SU-DHL-6 (cell line): ENCODE results near the gene RNF43.

ENCODE experiments used
- H2AFZ ChIP-seq: fragments of 200-600 bp; sonication (generic); 2 replicates; pipeline ENCODE4 v1.6.1; 2014; ENCODE audit warnings: low read depth, mild to moderate bottlenecking, moderate library complexity, mixed read lengths, antibody characterized with exemption, low read length; ENCODE audit not compliant: severe bottlenecking
- H3F3A ChIP-seq: fragments of 200-600 bp; shearing (Covaris generic); 2 replicates; pipeline ENCODE4 v1.6.0; 2016; ENCODE audit warnings: antibody characterized with exemption, mild to moderate bottlenecking; ENCODE audit not compliant: insufficient read depth
- H3K27ac ChIP-seq: fragments of 200-600 bp; sonication (generic); 2 replicates; pipeline ENCODE4 v1.5.1; 2016; ENCODE audit warnings: low read depth, mild to moderate bottlenecking, low read length, moderate library complexity, mixed read lengths
- H3K27me3 ChIP-seq: fragments of 200-600 bp; sonication (generic), shearing (Covaris generic); 2 replicates; pipeline ENCODE4 v1.6.0; 2014; ENCODE audit warnings: mild to moderate bottlenecking, low read length
- H3K36me3 ChIP-seq: fragments of 200-600 bp; sonication (generic); 2 replicates; pipeline ENCODE4 v1.6.1; 2014; ENCODE audit warnings: mild to moderate bottlenecking, low read length, mixed read lengths
- H3K4me2 ChIP-seq: fragments of 300-600, 200-600 bp; shearing (Covaris generic), sonication (generic); 2 replicates; pipeline ENCODE4 v1.6.0; 2014; ENCODE audit warnings: low read length, low read depth, mild to moderate bottlenecking; ENCODE audit not compliant: poor library complexity, severe bottlenecking
- H3K4me3 ChIP-seq: fragments of 200-600 bp; sonication (generic); 2 replicates; pipeline ENCODE4 v1.5.1; 2014; ENCODE audit warnings: antibody characterized with exemption, low read length, mild to moderate bottlenecking, mixed read lengths; ENCODE audit not compliant: insufficient read depth, poor library complexity, severe bottlenecking
- H3K79me2 ChIP-seq: fragments of 200-600 bp; sonication (generic); 2 replicates; pipeline ENCODE4 v1.6.1; 2014; ENCODE audit warnings: mild to moderate bottlenecking, low read length, moderate library complexity; ENCODE audit not compliant: insufficient read depth
- H3K9ac ChIP-seq: fragments of 200-600 bp; sonication (generic); 2 replicates; pipeline ENCODE4 v1.7.0; 2014; ENCODE audit warnings: mild to moderate bottlenecking, low read length
- H3K9me2 ChIP-seq: fragments of 200-600 bp; sonication (generic); replicated peaks from 2 replicates; pipeline ENCODE4 v1.6.1; 2014; ENCODE audit warnings: low read length; ENCODE audit not compliant: insufficient read depth
- H3K9me3 ChIP-seq: fragments of 200-600 bp; sonication (generic); 2 replicates; pipeline ENCODE4 v1.6.1; 2014; ENCODE audit warnings: low read length, mixed read lengths; ENCODE audit not compliant: insufficient read depth
- H4K20me1 ChIP-seq: fragments of 200-600 bp; sonication (generic); 2 replicates; pipeline ENCODE4 v1.6.1; 2014; ENCODE audit warnings: low read depth, mild to moderate bottlenecking, antibody characterized with exemption, low read length, moderate library complexity, mixed read lengths
- EZH2phosphoT487 ChIP-seq: fragments of 200-600 bp; sonication (generic), shearing (Covaris generic); conservative IDR thresholded peaks from 2 replicates; pipeline ENCODE4 v1.6.1; 2018; ENCODE audit warnings: mild to moderate bottlenecking, antibody characterized with exemption, low read length, moderate library complexity, mixed read lengths
- TF ChIP-seq, protein P1 (sequence below): fragments of 200-600 bp; sonication (generic); IDR thresholded peaks from one replicate; pipeline ENCODE4 v1.5.1; 2017; ENCODE audit warnings: antibody characterized with exemption, mild to moderate bottlenecking, low read length, moderate library complexity; ENCODE audit not compliant: insufficient read depth, poor library complexity, severe bottlenecking

The RNF43 gene

DNA sequence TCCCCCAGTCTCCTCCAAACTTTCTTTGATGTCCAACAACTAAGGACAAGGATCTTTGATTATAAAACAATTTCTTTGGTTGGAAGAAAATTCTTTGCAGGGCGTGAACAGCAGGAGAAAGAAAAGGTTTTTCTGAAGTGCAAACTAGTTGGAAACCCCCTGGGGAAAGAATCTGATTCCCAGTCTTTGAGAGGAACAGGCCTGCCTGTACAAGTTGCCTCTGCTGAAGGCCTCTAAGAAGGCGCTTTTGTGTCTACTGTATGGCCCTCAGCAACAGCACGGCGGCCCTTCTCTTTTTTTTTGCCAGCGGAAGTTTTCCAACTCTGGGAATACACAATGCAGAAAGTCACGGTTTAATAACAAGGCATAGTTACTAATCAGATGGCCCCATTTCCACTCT, 14.0 kb downstream of the RNF43 start:
- Histone ChIP-seq H3K9ac (no peak overlapping the region), H3K79me2 (no peaks in the 10 kb centered on the region), H3K27ac (no peak overlapping the region), H3K36me3 (no peaks in the 10 kb centered on the region), H3K9me3 (no peaks in the 10 kb centered on the region), H3K4me2 (no peak overlapping the region), H3K4me3 (no peak overlapping the region), H4K20me1 (no peaks in the 10 kb centered on the region), H3K9me2 (no peaks in the 10 kb centered on the region), H2AFZ (no peak overlapping the region), H3K27me3 (no peaks in the 10 kb centered on the region), H3F3A (no peaks in the 10 kb centered on the region)
- TF ChIP-seq EZH2phosphoT487, result no peak

DNA sequence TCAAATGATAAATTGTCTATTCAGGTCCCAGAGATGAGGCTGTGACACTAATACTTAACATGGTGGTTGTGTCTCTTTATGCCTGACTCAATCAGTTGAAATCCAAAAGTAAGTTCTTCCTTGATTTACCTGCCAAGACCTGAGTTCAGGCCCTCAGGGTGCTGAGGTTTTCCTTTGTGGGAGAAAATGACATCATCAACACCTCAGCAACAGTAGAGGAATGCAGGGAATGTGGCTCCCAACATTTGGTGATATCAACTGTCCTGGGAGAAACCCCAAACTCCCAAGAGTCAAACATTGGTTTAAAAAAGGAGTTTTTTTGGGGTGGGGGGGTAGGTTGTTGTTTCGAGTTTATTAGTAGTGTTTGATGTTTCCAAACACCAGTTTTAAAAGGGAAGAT, 14.7 kb downstream of the RNF43 start:
- Histone ChIP-seq H3K9me2 (no peaks in the 10 kb centered on the region), H3K36me3 (no peaks in the 10 kb centered on the region), H3K27me3 (no peaks in the 10 kb centered on the region), H3K4me3 (no peak overlapping the region), H3K4me2 (no peak overlapping the region), H3K79me2 (no peaks in the 10 kb centered on the region), H4K20me1 (no peaks in the 10 kb centered on the region), H3F3A (no peaks in the 10 kb centered on the region), H2AFZ (no peak overlapping the region), H3K27ac (no peak overlapping the region), H3K9ac (no peak overlapping the region), H3K9me3 (no peaks in the 10 kb centered on the region)
- TF ChIP-seq, protein P1, sequence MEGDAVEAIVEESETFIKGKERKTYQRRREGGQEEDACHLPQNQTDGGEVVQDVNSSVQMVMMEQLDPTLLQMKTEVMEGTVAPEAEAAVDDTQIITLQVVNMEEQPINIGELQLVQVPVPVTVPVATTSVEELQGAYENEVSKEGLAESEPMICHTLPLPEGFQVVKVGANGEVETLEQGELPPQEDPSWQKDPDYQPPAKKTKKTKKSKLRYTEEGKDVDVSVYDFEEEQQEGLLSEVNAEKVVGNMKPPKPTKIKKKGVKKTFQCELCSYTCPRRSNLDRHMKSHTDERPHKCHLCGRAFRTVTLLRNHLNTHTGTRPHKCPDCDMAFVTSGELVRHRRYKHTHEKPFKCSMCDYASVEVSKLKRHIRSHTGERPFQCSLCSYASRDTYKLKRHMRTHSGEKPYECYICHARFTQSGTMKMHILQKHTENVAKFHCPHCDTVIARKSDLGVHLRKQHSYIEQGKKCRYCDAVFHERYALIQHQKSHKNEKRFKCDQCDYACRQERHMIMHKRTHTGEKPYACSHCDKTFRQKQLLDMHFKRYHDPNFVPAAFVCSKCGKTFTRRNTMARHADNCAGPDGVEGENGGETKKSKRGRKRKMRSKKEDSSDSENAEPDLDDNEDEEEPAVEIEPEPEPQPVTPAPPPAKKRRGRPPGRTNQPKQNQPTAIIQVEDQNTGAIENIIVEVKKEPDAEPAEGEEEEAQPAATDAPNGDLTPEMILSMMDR, result no peak
- no peak for TF ChIP-seq EZH2phosphoT487

DNA sequence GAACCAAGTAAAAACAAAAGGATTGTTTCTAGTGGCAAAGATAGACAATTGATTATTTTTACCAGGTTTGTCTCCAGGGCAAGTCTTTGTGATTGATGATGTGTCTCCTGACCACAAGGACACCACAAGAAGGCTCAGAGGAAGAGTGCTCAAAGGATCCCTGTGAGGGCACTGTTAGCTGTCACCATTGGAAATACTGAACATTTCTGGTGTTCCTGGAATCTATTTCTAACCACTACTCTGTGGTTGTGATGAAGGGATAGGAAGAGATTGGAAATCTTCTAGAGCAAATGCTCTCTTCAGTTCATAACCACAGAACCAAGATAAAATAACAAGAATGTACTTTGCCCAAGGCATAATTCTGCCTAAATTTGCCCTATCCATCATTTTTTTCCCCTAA, 15.3 kb downstream of the RNF43 start:
- TF ChIP-seq, protein P1, result no peak
- TF ChIP-seq EZH2phosphoT487, result no peak
- Histone ChIP-seq H3K9me3 (no peaks in the 10 kb centered on the region), H2AFZ (no peak overlapping the region), H3K9ac (no peak overlapping the region), H3K36me3 (no peaks in the 10 kb centered on the region), H3K4me2 (no peak overlapping the region), H4K20me1 (no peaks in the 10 kb centered on the region), H3K79me2 (no peaks in the 10 kb centered on the region), H3K27ac (no peak overlapping the region), H3K9me2 (no peaks in the 10 kb centered on the region), H3F3A (no peaks in the 10 kb centered on the region), H3K4me3 (no peak overlapping the region), H3K27me3 (no peaks in the 10 kb centered on the region)

DNA sequence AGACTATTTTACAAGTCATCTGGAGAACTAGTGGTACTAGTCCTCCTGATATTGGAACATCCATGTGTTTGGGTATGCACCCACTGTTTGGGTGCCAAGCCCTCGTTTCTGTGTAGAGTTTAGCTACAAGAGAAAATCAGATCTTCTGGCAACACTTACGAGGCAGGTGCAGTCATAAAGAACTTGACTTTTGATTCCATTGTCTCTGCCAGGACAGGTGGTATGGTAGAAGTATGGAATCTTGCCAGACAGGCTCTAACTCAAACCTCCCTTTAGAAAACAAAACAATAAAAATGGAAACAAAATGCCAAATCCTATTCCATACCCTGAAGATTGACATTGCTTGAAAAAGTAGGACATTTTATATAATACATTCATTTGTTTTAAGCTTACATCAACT, 16.0 kb downstream of the RNF43 start:
- Histone ChIP-seq H3K79me2 (no peaks in the 10 kb centered on the region), H4K20me1 (no peaks in the 10 kb centered on the region), H3K27ac (no peak overlapping the region), H3F3A (no peaks in the 10 kb centered on the region), H3K27me3 (no peaks in the 10 kb centered on the region), H2AFZ (no peak overlapping the region), H3K4me2 (no peak overlapping the region), H3K9me2 (no peaks in the 10 kb centered on the region), H3K4me3 (no peak overlapping the region), H3K36me3 (no peaks in the 10 kb centered on the region), H3K9ac (no peak overlapping the region), H3K9me3 (no peaks in the 10 kb centered on the region)
- TF ChIP-seq, protein P1, result no peak
- no peak for TF ChIP-seq EZH2phosphoT487
